Peyer's patch (tissue), 4 donors: ENCODE data around the gene CAMKK2.

Experiments
- POLR2A ChIP-seq, 2 donors: fragments of 450-650 bp; IDR thresholded peaks; one replicate each; pipeline ENCODE4 v1.5.1; 2017; ENCODE audit warnings: antibody characterized with exemption in 2 of 2, mild to moderate bottlenecking in 2 of 2, moderate library complexity in 2 of 2
- TF ChIP-seq, protein P1 (sequence below), 6 experiments: fragments of 450-650 bp in 4 of 6; fragments of 200-600 bp in 2 of 6; sonication (generic) in 1 of 6; IDR thresholded peaks; one replicate each; pipeline ENCODE4 v1.5.1; 2017 to 2019; ENCODE audit warnings: antibody characterized with exemption in 6 of 6, mild to moderate bottlenecking in 3 of 6, moderate library complexity in 1 of 6

DNA sequence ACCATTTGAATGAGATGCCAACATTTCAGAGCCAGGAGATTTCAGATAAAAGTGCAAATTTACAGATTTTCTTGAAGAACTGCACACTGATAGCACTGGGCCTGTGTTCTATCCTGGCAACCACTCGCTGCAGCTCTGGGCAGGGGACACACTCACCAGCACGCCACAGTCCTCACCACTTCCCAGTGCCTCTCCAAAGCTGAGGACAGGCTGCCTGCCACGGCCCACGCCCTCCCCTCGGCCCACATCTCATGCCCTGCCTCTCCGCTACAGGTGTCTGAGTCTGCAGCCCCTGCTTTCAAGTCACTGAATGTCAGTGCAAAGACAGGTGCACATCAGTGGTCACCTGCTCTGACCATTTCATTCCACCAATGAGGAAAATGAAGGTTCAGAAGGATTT, 12.7 kb downstream of the CAMKK2 start:
- TF ChIP-seq, protein P1, sequence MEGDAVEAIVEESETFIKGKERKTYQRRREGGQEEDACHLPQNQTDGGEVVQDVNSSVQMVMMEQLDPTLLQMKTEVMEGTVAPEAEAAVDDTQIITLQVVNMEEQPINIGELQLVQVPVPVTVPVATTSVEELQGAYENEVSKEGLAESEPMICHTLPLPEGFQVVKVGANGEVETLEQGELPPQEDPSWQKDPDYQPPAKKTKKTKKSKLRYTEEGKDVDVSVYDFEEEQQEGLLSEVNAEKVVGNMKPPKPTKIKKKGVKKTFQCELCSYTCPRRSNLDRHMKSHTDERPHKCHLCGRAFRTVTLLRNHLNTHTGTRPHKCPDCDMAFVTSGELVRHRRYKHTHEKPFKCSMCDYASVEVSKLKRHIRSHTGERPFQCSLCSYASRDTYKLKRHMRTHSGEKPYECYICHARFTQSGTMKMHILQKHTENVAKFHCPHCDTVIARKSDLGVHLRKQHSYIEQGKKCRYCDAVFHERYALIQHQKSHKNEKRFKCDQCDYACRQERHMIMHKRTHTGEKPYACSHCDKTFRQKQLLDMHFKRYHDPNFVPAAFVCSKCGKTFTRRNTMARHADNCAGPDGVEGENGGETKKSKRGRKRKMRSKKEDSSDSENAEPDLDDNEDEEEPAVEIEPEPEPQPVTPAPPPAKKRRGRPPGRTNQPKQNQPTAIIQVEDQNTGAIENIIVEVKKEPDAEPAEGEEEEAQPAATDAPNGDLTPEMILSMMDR (IDR thresholded peaks at IDR 0.05) = no peak
- no peak for TF ChIP-seq POLR2A (IDR thresholded peaks at IDR 0.05)
